Mesothelial cell of epicardium (in vitro differentiated cells): ENCODE measurements around the gene CDH5. TPM values are rescaled to one million over a fixed set of nuclear protein-coding genes. Genes with fewer than 3 reads are reported as not detected.
A peak's percentile ranks its signal among the peaks of the same experiment; 100 is the strongest.

ENCODE experiments used
- DNase-seq, 2 experiments: peaks; one replicate each; pipeline ENCODE4 v3.0.0; 2021; ENCODE audit warnings: low spot score in 2 of 2; ENCODE audit not compliant: unreplicated experiment in 2 of 2
- H3K27ac Mint-ChIP-seq: 2 replicates; pipeline ENCODE4 v1.8.0; 2021; ENCODE audit warnings: mixed read lengths
- H3K27me3 Mint-ChIP-seq: 2 replicates; pipeline ENCODE4 v1.8.0; 2021; ENCODE audit warnings: low read depth, mixed read lengths
- H3K36me3 Mint-ChIP-seq: 2 replicates; pipeline ENCODE4 v1.8.0; 2021; ENCODE audit warnings: mixed read lengths
- H3K4me1 Mint-ChIP-seq: 2 replicates; pipeline ENCODE4 v1.8.0; 2021; ENCODE audit warnings: mixed read lengths
- H3K4me3 Mint-ChIP-seq: 2 replicates; pipeline ENCODE4 v1.8.0; 2021; ENCODE audit warnings: mild to moderate bottlenecking, moderate library complexity, mixed read lengths
- H3K9me3 Mint-ChIP-seq: 2 replicates; pipeline ENCODE4 v1.8.0; 2021; ENCODE audit warnings: mixed read lengths
- total RNA-seq: library from RNA; stranded (reverse); gene quantifications from 3 replicates; pipeline ENCODE4 v1.2.1, GENCODE V29; 2021
- TF ChIP-seq, protein P1 (sequence below): fragments of 200-600 bp; sonication (generic); IDR thresholded peaks from one replicate; pipeline ENCODE4 v1.5.0; 2021; ENCODE audit warnings: antibody characterized with exemption; ENCODE audit not compliant: unreplicated experiment

The CDH5 gene
- total RNA-seq, 1 donor from 2014 or later: 0.16 TPM

DNA sequence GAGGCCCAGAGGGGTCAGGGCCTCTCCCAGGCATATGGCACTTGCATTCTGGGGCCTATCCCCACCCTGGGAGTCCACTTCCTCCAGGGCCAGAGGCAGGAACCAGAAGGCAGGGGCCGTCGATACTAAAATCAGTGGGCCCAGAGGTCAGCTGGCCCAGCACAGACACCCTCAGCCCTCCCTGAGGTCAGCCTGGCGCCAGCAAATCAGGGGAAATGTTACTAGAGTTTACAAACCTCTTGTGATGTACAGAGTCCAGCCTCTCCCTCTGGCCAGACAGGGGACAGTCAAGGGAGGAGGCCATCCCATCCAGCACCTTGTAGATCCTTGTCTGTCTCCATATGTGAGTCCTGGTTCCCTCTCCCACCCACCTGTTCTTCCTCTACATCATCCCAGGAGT lies 10.8 kb downstream of the CDH5 start:
- no peak for DNase-seq
- peaks cover 13% of the 10 kb centered on the region for H3K9me3 Mint-ChIP-seq
- H3K27me3 Mint-ChIP-seq: no peaks in the 10 kb centered on the region
- no peak overlapping the region for H3K4me3 Mint-ChIP-seq
- H3K27ac Mint-ChIP-seq: no peak overlapping the region
- peaks cover 3% of the 10 kb centered on the region for H3K36me3 Mint-ChIP-seq
- H3K4me1 Mint-ChIP-seq: peaks cover 10% of the 10 kb centered on the region
- TF ChIP-seq, protein P1, sequence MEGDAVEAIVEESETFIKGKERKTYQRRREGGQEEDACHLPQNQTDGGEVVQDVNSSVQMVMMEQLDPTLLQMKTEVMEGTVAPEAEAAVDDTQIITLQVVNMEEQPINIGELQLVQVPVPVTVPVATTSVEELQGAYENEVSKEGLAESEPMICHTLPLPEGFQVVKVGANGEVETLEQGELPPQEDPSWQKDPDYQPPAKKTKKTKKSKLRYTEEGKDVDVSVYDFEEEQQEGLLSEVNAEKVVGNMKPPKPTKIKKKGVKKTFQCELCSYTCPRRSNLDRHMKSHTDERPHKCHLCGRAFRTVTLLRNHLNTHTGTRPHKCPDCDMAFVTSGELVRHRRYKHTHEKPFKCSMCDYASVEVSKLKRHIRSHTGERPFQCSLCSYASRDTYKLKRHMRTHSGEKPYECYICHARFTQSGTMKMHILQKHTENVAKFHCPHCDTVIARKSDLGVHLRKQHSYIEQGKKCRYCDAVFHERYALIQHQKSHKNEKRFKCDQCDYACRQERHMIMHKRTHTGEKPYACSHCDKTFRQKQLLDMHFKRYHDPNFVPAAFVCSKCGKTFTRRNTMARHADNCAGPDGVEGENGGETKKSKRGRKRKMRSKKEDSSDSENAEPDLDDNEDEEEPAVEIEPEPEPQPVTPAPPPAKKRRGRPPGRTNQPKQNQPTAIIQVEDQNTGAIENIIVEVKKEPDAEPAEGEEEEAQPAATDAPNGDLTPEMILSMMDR: no peak

DNA sequence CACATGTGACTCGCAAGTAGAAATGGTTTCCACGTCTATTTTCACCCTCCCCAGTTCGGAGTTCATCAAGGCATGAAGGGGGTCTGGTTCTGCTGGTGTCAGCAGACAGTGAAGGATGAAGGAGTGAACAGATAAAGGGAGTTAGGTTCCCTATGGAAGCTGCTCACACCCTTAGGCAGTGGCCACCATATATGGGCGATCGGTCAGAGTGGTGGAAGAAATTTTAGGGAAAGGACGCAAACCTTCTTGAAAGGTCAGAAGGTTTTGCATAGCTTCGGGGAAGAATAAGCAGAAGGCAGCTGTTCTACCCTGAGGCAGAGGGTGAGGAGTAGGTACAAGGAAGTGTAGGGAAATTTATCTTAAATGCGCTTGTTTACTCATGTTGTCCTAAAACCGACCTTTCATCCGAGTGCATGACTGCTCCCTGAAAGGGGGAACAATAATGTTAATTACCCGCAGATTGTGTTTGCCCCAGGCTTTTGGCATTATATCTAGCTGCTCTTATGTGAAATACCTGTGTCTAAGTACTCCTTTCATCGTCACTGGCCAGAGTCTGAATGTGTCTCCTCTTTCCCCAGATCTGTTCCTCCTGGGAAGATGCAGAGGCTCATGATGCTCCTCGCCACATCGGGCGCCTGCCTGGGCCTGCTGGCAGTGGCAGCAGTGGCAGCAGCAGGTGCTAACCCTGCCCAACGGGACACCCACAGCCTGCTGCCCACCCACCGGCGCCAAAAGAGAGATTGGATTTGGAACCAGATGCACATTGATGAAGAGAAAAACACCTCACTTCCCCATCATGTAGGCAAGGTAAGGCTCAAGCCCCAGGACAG lies 12.5 kb downstream of the CDH5 start:
- no peak for DNase-seq
- H3K27me3 Mint-ChIP-seq: no peaks in the 10 kb centered on the region
- H3K36me3 Mint-ChIP-seq: peaks cover 3% of the 10 kb centered on the region
- H3K27ac Mint-ChIP-seq: no peak overlapping the region
- H3K4me3 Mint-ChIP-seq: no peak overlapping the region
- TF ChIP-seq, protein P1: no peak
- H3K9me3 Mint-ChIP-seq: peaks cover 13% of the 10 kb centered on the region
- H3K4me1 Mint-ChIP-seq: peaks cover 25% of the 10 kb centered on the region

DNA sequence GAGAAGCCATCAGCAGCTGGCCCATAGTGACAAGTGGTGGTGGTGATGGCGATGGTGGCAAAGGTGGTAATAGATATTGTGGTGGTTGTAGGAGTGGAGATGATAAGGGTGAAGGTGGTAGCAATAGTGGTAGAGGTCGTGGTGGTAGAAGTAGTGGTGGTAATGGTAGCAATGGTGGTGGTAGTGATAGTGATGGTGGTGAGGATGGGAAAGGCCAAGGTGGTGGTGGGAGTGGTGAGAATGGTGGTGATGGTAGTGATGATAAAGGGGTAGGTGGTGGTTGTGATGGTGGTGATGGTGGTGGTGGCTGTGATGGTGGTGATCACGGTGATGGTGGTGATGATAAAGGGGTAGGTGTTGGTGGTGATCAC lies 13.1 kb downstream of the CDH5 start:
- Mint-ChIP-seq H3K4me3 (no peak overlapping the region), H3K27me3 (no peaks in the 10 kb centered on the region), H3K36me3 (peaks cover 3% of the 10 kb centered on the region), H3K9me3 (peaks cover 13% of the 10 kb centered on the region), H3K27ac (no peak overlapping the region), H3K4me1 (peaks cover 25% of the 10 kb centered on the region)
- DNase-seq: no peak
- TF ChIP-seq, protein P1: no peak

DNA sequence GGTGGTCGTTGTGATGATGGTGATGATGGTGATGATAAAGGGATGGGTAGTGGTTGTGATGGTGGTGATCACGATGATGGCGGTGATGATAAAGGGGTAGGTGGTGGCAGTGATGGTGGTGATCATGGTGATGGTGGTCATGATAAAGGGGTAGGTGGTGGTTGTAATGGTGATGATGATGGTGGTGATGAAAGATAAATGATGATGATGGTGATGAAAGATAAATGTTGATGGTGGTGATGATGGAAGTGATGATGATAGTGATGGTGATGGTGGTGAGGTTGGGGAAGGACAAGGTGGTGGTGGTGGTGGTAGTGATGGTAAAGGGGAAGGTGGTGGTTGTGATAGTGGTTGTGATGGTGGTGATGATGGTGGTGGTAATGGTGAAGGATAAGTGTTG lies 13.9 kb downstream of the CDH5 start:
- peaks cover 25% of the 10 kb centered on the region for H3K4me1 Mint-ChIP-seq
- no peak overlapping the region for H3K27ac Mint-ChIP-seq
- H3K27me3 Mint-ChIP-seq: no peaks in the 10 kb centered on the region
- peaks cover 15% of the 10 kb centered on the region for H3K9me3 Mint-ChIP-seq
- no peak overlapping the region for H3K4me3 Mint-ChIP-seq
- DNase-seq: no peak
- TF ChIP-seq, protein P1: no peak
- H3K36me3 Mint-ChIP-seq: peaks cover 3% of the 10 kb centered on the region

DNA sequence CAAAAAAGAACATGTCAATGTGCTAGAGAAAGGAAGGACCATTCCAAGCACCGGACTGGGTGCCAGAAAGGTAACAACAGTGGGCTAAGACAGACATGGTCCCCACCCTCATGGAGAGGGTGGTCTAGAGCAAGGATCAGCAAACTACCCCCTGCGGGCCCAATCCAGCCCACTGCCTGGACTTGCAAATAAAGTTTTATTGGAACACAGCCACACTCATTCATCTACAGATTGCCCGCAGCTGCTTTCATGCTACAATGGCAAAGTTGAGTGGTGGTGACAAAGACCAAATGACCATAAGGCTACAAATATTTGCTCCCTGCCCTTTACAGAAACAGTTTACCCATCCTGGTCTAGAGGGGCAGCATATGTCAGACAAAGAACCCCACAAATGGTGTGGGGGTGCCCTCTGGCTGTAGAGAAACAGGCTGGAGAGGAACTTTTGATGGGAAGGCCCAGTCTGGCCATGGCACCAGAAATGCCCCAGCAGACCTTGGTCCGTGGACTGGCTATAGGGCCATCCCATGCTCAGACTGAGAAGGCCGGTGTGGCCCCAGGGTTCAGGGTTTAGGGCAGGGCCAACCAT lies 15.2 kb downstream of the CDH5 start:
- Mint-ChIP-seq H3K9me3 (peaks cover 16% of the 10 kb centered on the region), H3K4me1 (peaks cover 25% of the 10 kb centered on the region), H3K4me3 (no peak overlapping the region), H3K36me3 (peaks cover 3% of the 10 kb centered on the region), H3K27me3 (no peaks in the 10 kb centered on the region), H3K27ac (peak overlapping the region; percentile 92)
- TF ChIP-seq, protein P1: no peak
- no peak for DNase-seq
